Stimulated activated naive CD4-positive, alpha-beta T cell (primary cell): ENCODE measurements around the gene C1orf21.

Experiments used
- DNase-seq, 6 experiments: peaks; one replicate each; lab custom pipeline; 2025; lab: John Stamatoyannopoulos, UW

C1orf21 gene

DNA sequence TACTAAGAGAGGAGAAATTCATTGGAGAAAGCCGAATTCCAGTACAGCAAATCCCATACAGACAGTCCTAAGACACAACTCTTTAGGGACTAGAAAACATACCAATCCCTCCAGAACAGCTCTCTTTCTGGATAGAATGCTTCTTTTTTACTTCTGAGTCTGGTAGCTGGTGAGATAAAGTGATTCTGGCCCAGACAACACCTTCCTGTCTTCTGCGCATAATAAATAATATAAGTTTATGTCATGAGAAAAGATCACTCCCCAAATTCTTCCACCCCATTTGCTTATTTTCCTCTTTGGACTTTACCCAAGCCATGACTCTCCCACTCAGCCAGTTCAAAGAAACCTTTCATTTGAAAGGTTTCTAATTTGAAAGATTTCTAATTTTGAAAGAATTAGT is 269.4 kb downstream of the C1orf21 start:
- DNase-seq: no peak

DNA sequence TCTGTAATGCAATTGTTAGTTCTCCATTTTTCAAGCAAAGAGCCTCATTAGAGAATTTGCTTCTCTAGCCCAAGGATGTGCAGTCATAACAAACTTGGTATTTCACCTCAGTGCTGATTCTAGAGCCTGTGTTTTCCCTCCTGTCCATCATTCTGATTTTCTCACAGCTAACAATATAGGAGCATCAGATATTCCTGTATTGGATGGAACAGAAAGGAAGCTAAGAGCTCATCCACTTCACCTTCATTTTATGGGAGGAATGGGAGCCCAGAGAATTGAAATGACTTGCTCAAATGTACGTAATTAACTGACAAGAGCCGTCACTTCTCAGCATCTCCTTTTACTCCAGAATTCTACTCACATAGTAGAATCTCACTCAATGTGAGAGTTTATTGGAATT is 271.2 kb downstream of the C1orf21 start:
- no peak for DNase-seq

DNA sequence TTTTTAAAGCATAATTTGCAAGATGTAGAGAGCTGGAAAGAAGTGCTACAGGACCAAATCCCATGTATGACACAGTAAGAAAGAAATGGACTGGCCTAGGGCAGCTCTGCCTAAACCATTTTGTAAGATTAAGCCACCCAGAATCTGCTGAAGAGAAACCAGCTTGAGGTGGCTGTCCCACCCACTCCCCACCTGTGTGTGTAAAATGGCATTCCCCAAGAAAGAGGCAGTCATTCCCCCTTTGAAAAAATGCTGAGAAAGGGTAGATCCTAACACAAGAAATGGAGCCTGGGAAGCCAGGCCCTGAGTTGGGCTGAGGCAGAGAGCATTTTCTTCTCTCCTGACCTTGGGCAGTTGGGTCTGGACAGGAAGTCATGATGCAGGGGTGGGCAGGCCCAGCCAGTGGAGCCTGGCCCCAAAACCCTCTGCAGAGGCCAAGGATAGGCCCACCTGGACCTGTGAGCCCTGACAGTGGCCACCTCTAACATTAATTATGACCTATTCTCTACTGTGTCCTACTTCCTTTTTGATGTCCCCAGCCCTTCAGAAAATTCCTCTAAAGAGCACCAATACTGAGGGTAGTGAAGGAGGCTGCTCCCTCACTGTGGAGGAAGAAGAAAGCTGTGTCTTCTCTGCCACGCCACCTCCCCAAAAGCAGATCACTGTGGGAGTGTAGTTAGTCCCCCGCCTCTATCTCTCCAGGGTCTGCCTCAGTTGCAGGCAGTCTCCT is 273.8 kb downstream of the C1orf21 start:
- no peak for DNase-seq

DNA sequence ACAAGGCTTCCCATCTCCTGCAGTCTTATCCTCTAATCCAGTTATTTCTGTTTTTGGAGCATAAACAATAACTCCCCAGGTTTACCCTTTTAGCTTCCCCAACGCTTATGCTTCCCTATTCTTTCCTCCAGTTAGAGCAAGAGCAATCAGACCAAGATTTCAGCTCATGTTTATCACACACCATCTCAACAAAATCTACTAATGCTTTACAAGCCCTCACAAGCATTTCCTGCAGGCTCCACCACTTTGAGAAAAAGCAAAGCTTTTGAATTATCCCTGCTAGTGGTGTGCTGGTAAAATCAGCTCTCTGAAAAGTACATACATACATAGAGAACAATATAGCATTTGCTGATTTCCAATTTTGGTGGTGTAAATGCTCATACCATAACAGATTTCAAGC is 275.0 kb downstream of the C1orf21 start:
- DNase-seq: no peak

DNA sequence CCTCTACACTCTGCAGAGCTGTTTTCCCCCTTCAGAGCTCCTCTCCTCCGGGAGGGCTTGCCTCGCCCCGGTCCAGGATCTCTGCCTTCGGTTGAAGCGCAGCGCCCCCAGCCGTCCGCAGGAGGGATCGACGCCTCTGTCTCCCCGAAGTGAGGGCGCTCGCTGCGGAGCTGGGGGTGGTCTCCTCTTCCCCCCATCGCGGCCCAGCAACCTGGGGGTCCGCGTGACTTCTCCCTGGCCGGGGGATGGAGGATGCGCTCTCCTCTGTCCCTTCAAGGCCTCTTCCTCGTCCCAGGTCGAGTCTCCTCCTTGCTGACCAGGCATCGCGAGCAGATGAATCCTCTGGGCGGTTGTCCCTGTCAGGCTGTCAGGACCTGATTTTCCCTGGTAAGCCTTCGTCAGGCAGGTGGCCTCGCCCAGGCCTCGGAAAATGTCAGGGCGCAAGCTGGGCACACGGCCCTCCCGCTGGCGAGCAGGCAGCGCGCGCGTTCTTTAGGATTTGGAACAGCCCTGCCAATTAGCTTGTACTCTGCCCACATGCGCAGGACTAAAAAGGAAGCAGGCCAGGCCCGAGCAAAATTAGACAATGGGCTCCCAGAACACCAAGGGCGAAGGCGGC is 277.3 kb downstream of the C1orf21 start:
- DNase-seq: peak in 2 of 6 experiments; percentile 1 to 2

DNA sequence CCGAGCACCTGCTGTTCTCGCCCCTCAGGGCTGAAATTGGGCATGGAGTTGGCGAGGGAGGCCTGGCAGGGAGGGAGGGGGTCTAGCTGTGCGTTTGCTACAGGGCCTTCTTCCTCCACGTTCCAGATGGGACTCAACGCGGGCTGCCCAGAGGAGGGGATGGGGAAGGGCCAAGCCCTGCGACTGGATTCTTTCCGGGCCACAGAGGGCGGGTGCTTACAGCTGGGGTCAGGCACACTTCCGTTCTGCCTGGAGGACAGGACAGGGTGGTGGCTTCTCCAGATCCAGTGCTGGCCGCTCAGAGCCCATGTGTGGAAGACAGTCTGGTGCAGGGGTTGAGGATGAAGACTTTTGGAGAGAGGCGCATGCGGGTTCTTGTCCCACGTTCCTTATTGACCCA is 277.8 kb downstream of the C1orf21 start:
- DNase-seq: no peak

DNA sequence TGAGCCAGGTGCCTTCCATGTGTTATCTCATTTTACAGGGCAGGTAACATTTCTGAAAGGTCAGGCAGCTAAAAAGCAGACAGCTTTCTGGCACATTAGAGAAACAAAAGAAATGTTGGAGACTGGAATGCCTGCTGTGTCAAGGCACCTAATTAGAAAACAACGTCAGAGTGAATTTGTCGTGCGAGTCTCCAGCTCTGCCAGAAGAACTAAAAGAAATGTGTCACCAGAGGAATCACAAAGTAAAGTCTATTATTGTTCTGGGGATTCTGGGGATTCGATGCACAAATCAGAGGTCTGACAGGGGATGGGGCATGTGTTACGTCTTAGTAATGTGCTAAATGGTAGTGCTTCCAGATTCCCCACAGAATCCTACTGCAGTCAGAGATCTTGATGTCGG is 278.5 kb downstream of the C1orf21 start:
- DNase-seq: no peak

DNA sequence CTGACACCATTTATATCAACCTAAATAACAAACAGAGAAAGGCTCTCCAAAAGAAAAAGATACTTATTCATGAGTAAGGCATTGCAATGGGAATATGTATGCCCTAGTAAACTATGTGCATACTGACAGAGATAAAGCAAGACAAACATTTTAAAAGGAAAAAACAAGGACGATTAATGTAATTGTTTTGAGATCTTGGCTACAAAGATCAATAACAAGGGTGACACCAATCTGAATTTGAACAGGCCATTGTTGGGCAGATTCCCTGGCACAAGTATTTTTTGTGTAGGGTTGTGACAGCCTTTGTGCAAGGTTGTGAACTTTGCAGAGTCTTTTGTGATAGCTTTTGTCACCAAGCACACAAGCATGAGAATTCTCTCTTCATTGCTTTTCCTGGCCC is 282.6 kb downstream of the C1orf21 start:
- DNase-seq: no peak

DNA sequence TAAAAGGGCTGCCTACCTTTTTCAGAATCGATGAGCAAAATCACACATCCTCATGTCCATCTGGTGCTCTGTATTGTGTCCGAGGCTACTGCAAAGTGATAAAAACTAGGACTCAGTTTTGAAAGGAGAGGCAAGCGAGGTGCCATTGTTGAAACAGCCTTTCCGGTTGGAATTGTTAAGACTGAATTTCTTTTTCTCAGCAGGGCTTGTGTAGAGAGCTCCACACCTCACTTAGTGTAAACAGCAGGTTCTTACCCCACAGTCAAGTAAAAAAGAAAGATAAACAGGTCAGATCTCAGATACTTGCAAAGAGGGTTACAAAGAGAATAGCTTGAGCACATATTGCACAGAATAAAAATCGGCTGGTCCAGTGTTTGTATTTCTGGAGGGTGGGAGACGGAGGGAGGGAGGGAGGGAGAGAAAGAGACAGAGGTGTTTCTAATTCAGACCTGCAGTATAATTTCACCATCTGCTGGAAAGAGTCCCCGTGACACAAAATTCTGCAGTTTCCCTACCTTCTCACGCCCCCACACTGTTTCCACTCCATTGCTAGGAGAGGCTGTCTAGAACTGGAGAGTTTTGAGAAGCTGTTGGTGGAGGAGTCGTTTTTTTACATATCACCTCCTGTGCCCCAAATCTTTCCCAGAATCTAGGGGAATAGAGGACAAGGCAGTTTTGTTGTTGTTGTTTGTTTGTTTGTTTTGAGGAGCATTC is 285.3 kb downstream of the C1orf21 start:
- DNase-seq: no peak

DNA sequence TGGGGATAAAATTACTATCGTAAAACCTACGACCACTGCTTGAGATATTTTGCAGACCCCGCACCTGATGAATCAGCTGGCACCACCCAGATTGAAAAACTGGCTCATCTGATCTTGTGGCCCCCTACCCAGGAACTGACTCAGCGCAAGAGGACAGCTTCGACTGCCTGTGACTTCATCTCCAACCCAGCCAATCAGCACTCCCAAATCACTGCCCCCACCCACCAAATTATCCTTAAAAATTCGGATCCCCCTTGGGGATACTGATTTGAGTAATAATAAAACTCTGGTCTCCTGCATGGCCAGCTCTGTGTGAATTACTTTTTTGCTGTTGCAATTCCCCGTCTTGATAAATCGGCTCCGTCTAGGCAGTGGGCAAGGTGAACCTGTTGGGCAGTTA is 286.5 kb downstream of the C1orf21 start:
- DNase-seq: no peak

DNA sequence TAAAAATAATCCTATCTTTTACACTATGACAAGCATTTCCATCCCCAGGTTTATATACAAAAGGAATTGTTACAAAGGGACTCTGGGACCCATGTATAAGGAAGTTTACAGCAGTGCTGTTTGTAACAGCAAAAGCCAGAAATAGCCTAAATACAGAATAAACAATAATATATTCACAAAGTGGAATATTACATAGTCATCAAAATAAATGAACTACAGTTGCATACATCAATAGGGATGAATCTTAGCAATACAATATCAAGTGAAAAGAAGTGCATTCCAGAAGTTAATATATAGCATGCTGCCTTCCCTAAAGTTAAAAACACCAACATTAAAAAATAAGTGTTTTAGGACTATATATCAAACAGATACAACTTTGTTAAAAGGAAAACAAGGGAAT is 290.5 kb downstream of the C1orf21 start:
- DNase-seq: no peak
